SK-N-SH (cell line): ENCODE data around the gene SEZ6L. TPM values are rescaled to one million over a fixed set of nuclear protein-coding genes. Genes with fewer than 3 reads are reported as not detected.

Experiments
- CTCF ChIA-PET: fragments of 300-600, 350-600 bp; formaldehyde crosslinking; extraction: SDS; loops from one replicate; lab custom pipeline; 2021; lab: Yijun Ruan, JAX
- POLR2A ChIA-PET: fragments of 350-600 bp; sonication (Branson Sonifier 250); formaldehyde crosslinking; extraction: SDS; loops from one replicate; lab custom pipeline; 2020; ENCODE audit warnings: antibody characterized with exemption, inconsistent platforms; lab: Yijun Ruan, JAX
- DNase-seq: peaks from one replicate; pipeline ENCODE4 v3.0.0; 2012
- H2AFZ ChIP-seq: fragments of 200-600 bp; sonication (generic); 2 replicates; pipeline ENCODE4 v1.8.1; 2016; ENCODE audit warnings: antibody characterized with exemption, mild to moderate bottlenecking, low read depth
- H3F3A ChIP-seq: fragments of 200-600 bp; sonication (generic); replicated peaks from 2 replicates; pipeline ENCODE3; 2016; ENCODE audit warnings: antibody characterized with exemption, mild to moderate bottlenecking; ENCODE audit not compliant: insufficient read depth
- H3K27ac ChIP-seq, 2 experiments: fragments of 200-500 bp in 1 of 2; fragments of 200-600 bp in 1 of 2; sonication (Bioruptor generic) in 1 of 2; sonication (generic), shearing (Covaris generic) in 1 of 2; 2 replicates each; pipeline versions ENCODE4 v1.5.1 to v1.6.1; 2014 to 2016; ENCODE audit warnings: low read depth in 2 of 2, inconsistent platforms in 1 of 2, low read length in 1 of 2, mild to moderate bottlenecking in 1 of 2, mixed read lengths in 1 of 2
- H3K27me3 ChIP-seq: fragments of 200-600 bp; sonication (generic), shearing (Covaris generic); 2 replicates; pipeline ENCODE4 v1.6.1; 2016; ENCODE audit warnings: mixed run types; ENCODE audit not compliant: insufficient read depth
- H3K36me3 ChIP-seq, 2 experiments: fragments of 200-500 bp in 1 of 2; fragments of 200-600 bp in 1 of 2; sonication (Bioruptor generic) in 1 of 2; sonication (generic) in 1 of 2; replicated peaks in 1 of 2; 2 replicates each; pipeline versions ENCODE3 to v1.5.1; 2014 to 2016; ENCODE audit warnings: low read length in 1 of 2, mild to moderate bottlenecking in 1 of 2; ENCODE audit not compliant: insufficient read depth in 2 of 2, control insufficient read depth in 1 of 2
- H3K4me1 ChIP-seq, 2 experiments: fragments of 200-500 bp in 1 of 2; fragments of 200-600 bp in 1 of 2; sonication (Bioruptor generic) in 1 of 2; sonication (generic), shearing (Covaris generic) in 1 of 2; 2 replicates each; pipeline versions ENCODE4 v1.5.1 to v1.6.1; 2014 to 2016; ENCODE audit warnings: low read depth in 1 of 2, low read length in 1 of 2, mixed run types in 1 of 2; ENCODE audit not compliant: insufficient read depth in 2 of 2, control insufficient read depth in 1 of 2
- H3K4me2 ChIP-seq: fragments of 200-600 bp; sonication (generic), shearing (Covaris generic); 2 replicates; pipeline ENCODE4 v1.6.1; 2017; ENCODE audit warnings: mixed run types
- H3K4me3 ChIP-seq, 2 experiments: fragments of 200-500 bp in 1 of 2; fragments of 200-600 bp in 1 of 2; sonication (Bioruptor generic) in 1 of 2; sonication (generic), shearing (Covaris generic) in 1 of 2; 2 replicates each; pipeline versions ENCODE4 v1.5.1 to v1.8.1; 2014 to 2016; ENCODE audit warnings: low read depth in 2 of 2, inconsistent platforms in 1 of 2, low read length in 1 of 2, mild to moderate bottlenecking in 1 of 2, mixed read lengths in 1 of 2, moderate library complexity in 1 of 2
- H3K79me2 ChIP-seq: fragments of 200-600 bp; sonication (generic); 2 replicates; pipeline ENCODE4 v1.8.1; 2017; ENCODE audit warnings: mild to moderate bottlenecking; ENCODE audit not compliant: insufficient read depth
- H3K9ac ChIP-seq: fragments of 200-600 bp; sonication (generic); 2 replicates; pipeline ENCODE4 v1.6.1; 2017; ENCODE audit warnings: mixed run types
- H3K9me2 ChIP-seq: fragments of 200-600 bp; sonication (generic); 2 replicates; pipeline ENCODE4 v1.6.1; 2017; ENCODE audit warnings: mixed run types
- H3K9me3 ChIP-seq: fragments of 200-600 bp; sonication (generic); 2 replicates; pipeline ENCODE4 v1.6.1; 2017; ENCODE audit warnings: mixed run types, mild to moderate bottlenecking, moderate library complexity
- H4K20me1 ChIP-seq: fragments of 200-600 bp; sonication (generic); 2 replicates; pipeline ENCODE4 v1.6.1; 2017; ENCODE audit warnings: mild to moderate bottlenecking, mixed run types; ENCODE audit not compliant: insufficient read depth
- ELF1 ChIP-seq: IDR thresholded peaks from 2 replicates; pipeline ENCODE4 v1.4.0; 2012
- FOXJ3 ChIP-seq: sonication (generic); formaldehyde crosslinking; IDR thresholded peaks from 2 replicates; pipeline ENCODE4 v1.5.1; 2020; ENCODE audit warnings: mild to moderate bottlenecking, missing genetic modification reagents
- GABPA ChIP-seq: IDR thresholded peaks from 2 replicates; pipeline ENCODE4 v1.4.0; 2012; ENCODE audit warnings: low read depth, mild to moderate bottlenecking
- IRF3 ChIP-seq: fragments of 150-350 bp; IDR thresholded peaks from 2 replicates; pipeline ENCODE4 v1.6.1; 2016; ENCODE audit warnings: mild to moderate bottlenecking, low read depth, low read length
- MEF2A ChIP-seq: IDR thresholded peaks from 2 replicates; pipeline ENCODE4 v1.4.0; 2012; ENCODE audit warnings: low read depth, borderline replicate concordance
- NFIC ChIP-seq: IDR thresholded peaks from 2 replicates; pipeline ENCODE4 v1.4.0; 2012; ENCODE audit warnings: borderline replicate concordance
- PBX3 ChIP-seq: IDR thresholded peaks from 2 replicates; pipeline ENCODE4; 2012
- POLR2AphosphoS5 ChIP-seq: IDR thresholded peaks from 2 replicates; pipeline ENCODE4 v1.6.1; 2012; ENCODE audit warnings: low read depth, low read length
- RFX5 ChIP-seq: IDR thresholded peaks from 2 replicates; pipeline ENCODE4 v1.6.1; 2012; ENCODE audit warnings: mild to moderate bottlenecking, improper control_type of control experiment, low read length
- TAF1 ChIP-seq: IDR thresholded peaks from 2 replicates; pipeline ENCODE4 v1.6.1; 2012; ENCODE audit warnings: low read depth, mild to moderate bottlenecking, low read length, moderate library complexity, borderline replicate concordance
- ZBTB33 ChIP-seq: IDR thresholded peaks from 2 replicates; pipeline ENCODE4 v1.4.0; 2012; ENCODE audit warnings: low read depth, borderline replicate concordance
- WGBS: methylation state at CpG from one replicate; pipeline ENCODE4 v1.1.6; 2017; ENCODE audit warnings: low lambda C conversion rate; 5-methylcytosine and 5-hydroxymethylcytosine counted together
- polyA plus RNA-seq, 3 experiments: library from polyadenylated mRNA; depleted of rRNA; stranded (reverse); fragments of >200 nt; gene quantifications; 2 replicates each; pipeline ENCODE4 v1.2.3, GENCODE V29; 2012

The SEZ6L gene
- polyA plus RNA-seq, 1 of the 3 experiments (the other 2 are of a cell fraction), result 0.10 TPM

- no peaks in the 10 kb centered on the region for H3K27me3 ChIP-seq
- WGBS, result 22% methylated on average over 4 of the region's 4 CpGs
- H3K27ac ChIP-seq, result no peak overlapping the region
Measured at GRCh38 chr22:26205494-26205893, 36.2 kb downstream of the SEZ6L start.

More at GRCh38 chr22:26205494-26205893, 36.2 kb downstream of the SEZ6L start:
- Histone ChIP-seq H3K9ac (no peak overlapping the region), H3K9me3 (no peaks in the 10 kb centered on the region), H4K20me1 (no peaks in the 10 kb centered on the region), H3K9me2 (no peaks in the 10 kb centered on the region), H3K4me2 (no peak overlapping the region), H3K4me1 (no peaks in the 10 kb centered on the region; a peak in 1 of 4 replicates), H2AFZ (no peak overlapping the region), H3K4me3 (no peak overlapping the region), H3F3A (no peaks in the 10 kb centered on the region), H3K36me3 (no peaks in the 10 kb centered on the region), H3K79me2 (no peaks in the 10 kb centered on the region)
- ChIA-PET POLR2A (no interaction called here), CTCF (interaction anchor here (1.2 kb wide), 1 partner anchor 10 kb away, joined by 3 read pairs; no protein-coding TSS in a partner anchor)
- DNase-seq, result no peak
- no peak for TF ChIP-seq IRF3
- TF ChIP-seq PBX3, result no peak
- no peak for TF ChIP-seq ELF1
- TF ChIP-seq NFIC, result no peak
- TF ChIP-seq MEF2A, result no peak
- no peak for TF ChIP-seq TAF1
- no peak for TF ChIP-seq POLR2AphosphoS5
- no peak for TF ChIP-seq ZBTB33
- no peak for TF ChIP-seq GABPA
- TF ChIP-seq FOXJ3, result no peak
- TF ChIP-seq RFX5, result no peak
